T-helper 1 cell treated with Interleukin-12 subunit alpha and Interleukin-12 subunit beta and Interleukin-4 antibody, amounts not matched to agents 30 ng/mL and 1 ng/mL, for 36 hours (primary cell): ENCODE data around the gene FBXL14. TPM values are rescaled to one million over a fixed set of nuclear protein-coding genes. Genes with fewer than 3 reads are reported as not detected.

Experiments used
- intact Hi-C: fragments of 100-400 bp; cut with micrococcal nuclease; formaldehyde crosslinking; loops from one replicate; pipeline ENCODE4 v1.15.1; 2024
- total RNA-seq: library from RNA; stranded (reverse); gene quantifications from 2 replicates; pipeline ENCODE4 v1.2.3, GENCODE V29; 2022

FBXL14 gene, protein sequence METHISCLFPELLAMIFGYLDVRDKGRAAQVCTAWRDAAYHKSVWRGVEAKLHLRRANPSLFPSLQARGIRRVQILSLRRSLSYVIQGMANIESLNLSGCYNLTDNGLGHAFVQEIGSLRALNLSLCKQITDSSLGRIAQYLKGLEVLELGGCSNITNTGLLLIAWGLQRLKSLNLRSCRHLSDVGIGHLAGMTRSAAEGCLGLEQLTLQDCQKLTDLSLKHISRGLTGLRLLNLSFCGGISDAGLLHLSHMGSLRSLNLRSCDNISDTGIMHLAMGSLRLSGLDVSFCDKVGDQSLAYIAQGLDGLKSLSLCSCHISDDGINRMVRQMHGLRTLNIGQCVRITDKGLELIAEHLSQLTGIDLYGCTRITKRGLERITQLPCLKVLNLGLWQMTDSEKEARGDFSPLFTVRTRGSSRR
- total RNA-seq = 26.5 and 26.7 TPM in 2 replicates

DNA sequence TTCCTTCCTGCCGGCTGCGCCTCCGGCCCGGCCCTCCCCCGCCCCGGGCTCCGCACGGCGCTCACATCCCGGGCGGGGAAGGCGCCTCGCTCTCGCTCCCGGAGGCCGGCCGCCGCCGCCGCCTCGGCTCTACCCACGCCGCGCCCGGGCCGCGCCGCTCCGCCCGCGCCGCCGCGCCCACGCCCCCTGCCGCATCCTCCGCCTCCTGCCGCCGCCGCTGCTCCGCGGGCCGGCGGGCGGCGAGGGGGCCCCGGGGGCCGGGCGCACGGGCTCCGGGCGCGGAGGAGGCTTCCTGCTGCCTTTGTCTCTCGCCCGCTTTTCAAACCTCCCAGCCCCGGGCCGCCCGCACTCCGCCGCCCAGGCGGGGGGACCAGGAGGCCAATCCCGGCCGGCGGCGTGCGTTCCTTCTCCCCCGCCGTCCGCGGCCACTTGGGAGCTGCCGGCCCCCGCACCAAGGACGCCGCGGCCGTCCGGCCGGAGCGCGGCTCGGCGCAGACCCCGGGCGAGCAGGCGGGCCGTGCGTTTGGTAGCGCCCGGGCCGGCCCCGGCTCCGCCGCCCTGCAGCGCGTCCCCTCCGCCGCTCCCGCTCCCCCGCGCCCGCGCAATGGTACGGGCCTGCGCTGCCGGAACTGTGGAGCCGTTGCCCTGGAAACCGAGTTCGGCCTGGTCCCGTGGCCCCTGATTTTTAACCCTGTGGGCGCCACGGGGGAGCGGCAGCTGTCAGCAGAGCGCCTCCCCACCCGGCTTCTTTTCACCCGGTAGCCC, at the start of gene FBXL14:
TSS of gene FBXL14 (minus strand) at position 321 of the 765 bp plus-strand sequence. CDS start 515 bp downstream, outside the sequence.
- intact Hi-C loops = loop anchor here (1.0 to 10.0 kb wide), 9 partner anchors 267 to 1218 kb away; partner anchors contain the start of genes B4GALNT3, DCP1B, ERC1 and ITFG2

GRCh38 chr12:1643905-1644533, 49.6 kb upstream of the FBXL14 start:
- intact Hi-C loops = no loop called here

DNA sequence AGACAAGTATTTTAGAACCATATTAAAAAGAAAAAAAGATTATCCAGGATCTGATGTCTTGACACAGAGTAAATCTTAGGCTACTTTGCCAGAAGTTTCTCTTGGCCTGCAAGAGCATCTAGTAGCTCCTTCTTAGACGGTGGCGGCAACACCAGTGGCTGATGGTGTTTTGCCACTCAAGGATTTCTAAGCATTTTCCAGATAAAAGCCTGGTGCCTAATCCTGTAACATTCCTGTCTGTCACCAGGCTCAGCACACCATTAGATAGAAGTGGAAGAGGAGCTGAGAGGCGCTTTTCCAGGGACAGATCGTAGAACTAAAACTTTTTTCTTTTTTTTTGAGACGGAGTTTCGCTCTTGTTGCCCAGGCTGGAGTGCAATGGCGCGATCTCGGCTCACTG, 48.7 kb upstream of the FBXL14 start:
- intact Hi-C loops = no loop called here

DNA sequence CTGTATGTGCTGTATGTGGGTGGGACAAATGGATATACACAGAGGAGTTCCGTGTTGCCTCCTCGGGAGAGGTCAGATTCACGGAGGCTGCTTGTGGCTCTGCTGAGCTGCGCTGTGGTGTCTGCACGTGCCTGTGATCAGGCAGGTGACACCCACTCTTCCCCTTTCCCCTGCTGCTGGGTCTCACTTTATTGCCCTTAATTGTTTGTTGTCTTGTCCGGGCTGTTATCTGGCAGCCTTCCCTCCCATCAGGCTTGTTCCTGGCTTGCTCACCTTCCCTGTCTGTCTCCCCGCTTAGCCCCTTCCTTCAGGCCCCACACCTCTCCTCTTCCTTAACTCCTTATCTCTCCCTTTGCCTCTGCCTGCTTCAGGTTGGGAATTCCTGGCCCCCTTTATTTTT, 48.1 kb upstream of the FBXL14 start:
- intact Hi-C loops = no loop called here

GRCh38 chr12:1640328-1641234, 46.2 kb upstream of the FBXL14 start:
- intact Hi-C loops = no loop called here

DNA sequence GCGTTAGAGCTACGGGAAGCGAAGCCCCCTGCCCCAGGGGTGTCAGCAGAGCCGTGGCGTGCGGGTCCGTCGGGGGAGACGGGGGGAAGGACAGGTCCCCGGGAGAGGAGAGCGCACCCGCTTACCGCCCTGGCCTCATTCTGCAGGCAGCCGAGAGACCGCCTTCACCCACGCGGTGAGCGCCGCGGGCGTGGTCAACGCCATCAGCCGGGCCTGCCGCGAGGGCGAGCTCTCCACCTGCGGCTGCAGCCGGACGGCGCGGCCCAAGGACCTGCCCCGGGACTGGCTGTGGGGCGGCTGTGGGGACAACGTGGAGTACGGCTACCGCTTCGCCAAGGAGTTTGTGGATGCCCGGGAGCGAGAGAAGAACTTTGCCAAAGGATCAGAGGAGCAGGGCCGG, 45.2 kb upstream of the FBXL14 start:
- intact Hi-C loops = no loop called here

GRCh38 chr12:1638203-1638602, 43.8 kb upstream of the FBXL14 start:
- intact Hi-C loops = no loop called here

- intact Hi-C loops = no loop called here
These were observed 41.1 kb upstream of the FBXL14 start for GRCh38 chr12:1635301-1636095.

DNA sequence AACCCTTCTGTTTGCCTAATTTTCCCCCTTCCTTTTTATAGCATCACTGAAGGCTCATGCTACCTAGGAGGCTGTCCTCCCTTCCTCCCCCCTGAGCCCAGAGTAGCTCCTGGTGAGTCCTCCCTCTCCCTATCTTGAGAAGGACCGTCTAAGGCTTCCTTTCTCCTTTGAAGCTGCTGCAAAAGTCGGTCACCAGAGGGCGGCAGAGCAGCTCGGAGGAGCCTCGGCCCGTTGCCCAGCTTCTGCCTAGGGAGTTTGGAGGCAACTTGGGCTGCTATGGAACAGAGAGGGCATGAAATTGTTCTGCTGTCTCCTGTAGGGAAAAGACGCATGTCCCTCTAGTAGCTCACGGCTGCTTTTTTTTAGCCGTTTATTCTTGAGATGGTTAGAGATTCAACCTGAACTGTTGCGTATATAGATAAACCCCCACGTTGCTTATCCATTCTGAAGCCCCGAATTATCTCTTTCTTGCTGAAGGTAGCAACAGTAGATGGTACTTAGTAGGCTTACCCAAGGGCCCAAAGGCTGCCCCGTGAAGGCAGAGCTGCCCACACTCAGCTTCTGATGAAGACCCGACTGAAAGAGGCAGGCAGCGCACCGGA, 40.3 kb upstream of the FBXL14 start:
- intact Hi-C loops = loop anchor here (1.0 kb wide), 2 partner anchors 157 to 306 kb away; no protein-coding TSS in a partner anchor

DNA sequence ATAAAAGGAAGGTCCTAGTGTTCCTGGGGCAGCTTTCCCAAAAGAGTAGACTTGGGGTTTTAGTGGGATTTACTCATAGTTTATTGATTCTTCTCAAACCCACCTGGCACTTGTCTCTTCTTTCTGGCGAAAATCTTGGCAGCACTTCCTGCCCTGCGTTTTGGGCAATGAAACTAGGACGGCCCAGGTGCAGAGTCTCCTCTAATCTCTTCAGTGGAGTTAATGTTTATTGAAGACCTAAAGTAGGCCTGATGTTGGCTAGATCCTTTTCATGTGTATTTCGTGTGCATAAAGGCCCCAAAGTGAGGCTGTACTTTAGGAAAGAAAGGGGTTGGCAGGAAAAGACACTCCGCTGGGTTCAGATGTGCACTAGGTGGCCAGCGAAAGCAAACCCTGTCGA, 39.8 kb upstream of the FBXL14 start:
- intact Hi-C loops = loop anchor here (1.0 kb wide), 2 partner anchors 157 to 306 kb away; no protein-coding TSS in a partner anchor

- intact Hi-C loops = no loop called here
These were observed 39.1 kb upstream of the FBXL14 start for GRCh38 chr12:1633459-1633858.

DNA sequence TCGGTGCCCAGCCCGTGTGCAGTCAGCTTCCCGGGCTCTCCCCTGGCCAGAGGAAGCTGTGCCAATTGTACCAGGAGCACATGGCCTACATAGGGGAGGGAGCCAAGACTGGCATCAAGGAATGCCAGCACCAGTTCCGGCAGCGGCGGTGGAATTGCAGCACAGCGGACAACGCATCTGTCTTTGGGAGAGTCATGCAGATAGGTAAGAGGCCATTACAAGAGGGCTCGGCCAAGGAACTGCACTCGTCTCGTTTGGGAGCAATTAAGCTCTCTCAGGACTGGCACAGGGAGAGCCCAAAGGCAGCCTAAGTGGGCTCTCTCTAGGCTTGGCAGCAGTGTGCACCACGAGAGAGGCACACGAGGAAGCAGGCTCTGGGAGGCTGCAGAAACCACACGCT, 38.3 kb upstream of the FBXL14 start:
- intact Hi-C loops = no loop called here

- intact Hi-C loops = no loop called here
These were observed 36.6 kb upstream of the FBXL14 start for GRCh38 chr12:1630827-1631591.

DNA sequence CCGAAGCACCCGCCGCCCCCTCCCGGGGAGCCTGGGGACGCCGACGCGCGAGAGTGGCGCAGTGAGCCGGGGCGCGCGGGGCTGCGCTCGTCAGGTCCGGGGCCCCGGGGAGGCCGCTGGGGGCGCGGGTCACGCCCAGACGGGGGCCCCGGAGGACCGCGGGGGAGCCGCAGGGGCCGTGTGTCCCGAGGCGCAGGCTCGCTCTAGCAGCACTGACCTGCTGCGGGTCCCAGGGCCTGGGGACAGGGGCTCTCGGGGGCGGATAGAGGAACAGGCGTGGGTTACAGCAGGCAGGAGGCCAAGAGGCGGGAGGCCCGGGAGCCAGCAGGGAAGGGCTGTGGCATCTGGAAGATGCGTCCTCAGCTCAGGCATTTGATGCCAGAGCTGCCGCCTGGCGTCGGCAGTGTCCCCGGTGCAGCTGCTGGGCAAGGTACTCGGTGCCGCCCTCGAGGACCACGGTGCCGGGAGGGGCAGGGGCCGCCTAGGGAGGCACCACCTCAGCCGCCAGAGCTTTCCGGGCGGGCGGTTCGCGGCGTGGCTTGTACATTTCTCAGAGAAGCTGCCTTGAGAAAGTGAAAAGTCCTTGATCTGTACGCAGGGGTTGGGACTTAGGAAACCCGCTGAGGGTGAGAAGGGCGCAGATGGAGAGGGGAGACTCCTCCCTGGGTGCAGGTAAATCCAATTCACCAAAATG, 35.9 kb upstream of the FBXL14 start:
- intact Hi-C loops = no loop called here

GRCh38 chr12:1629338-1630132, 35.2 kb upstream of the FBXL14 start:
- intact Hi-C loops = no loop called here

- intact Hi-C loops = no loop called here
These were observed 34.4 kb upstream of the FBXL14 start, which contains the start of gene WNT5B for GRCh38 chr12:1628666-1629337. TSS of gene WNT5B (plus strand) at chr12:1629231. CDS start at chr12:1631355, 2,124 bp downstream.

DNA sequence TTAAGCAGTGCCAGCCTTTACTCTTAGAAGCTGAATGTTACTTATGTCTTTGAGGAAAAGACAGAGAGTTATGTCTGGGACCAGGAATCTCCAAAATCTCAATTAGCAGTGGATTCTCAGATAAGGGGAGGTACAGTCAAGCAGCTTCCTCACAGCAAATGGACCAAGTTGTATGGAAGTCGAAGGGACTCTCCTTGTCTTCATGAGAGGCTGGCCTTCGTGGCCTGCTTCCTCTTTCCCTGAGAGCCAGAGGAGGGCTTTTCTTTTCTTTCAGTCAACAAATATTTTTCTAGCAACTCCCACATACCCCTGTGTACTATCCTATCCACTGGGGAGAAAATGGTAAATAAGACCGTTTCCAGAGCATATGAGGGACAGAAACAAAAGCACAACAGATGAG, 28.0 kb upstream of the FBXL14 start:
- intact Hi-C loops = no loop called here
